Activated T-cell treated with anti-CD3 and anti-CD28 coated beads for 24 hours (primary cell): Measurements from ENCODE around the gene GYG2.

Experiments used
- DNase-seq: peaks from one replicate; pipeline ENCODE4 v3.0.0-alpha.2; 2020; ENCODE audit warnings: low read depth

The GYG2 gene

GRCh38 chrX:2817036-2817435 lies 11.7 kb upstream of the GYG2 start:
- DNase-seq: no peak

GRCh38 chrX:2819345-2820135 lies 9.2 kb upstream of the GYG2 start:
- no peak for DNase-seq

DNA sequence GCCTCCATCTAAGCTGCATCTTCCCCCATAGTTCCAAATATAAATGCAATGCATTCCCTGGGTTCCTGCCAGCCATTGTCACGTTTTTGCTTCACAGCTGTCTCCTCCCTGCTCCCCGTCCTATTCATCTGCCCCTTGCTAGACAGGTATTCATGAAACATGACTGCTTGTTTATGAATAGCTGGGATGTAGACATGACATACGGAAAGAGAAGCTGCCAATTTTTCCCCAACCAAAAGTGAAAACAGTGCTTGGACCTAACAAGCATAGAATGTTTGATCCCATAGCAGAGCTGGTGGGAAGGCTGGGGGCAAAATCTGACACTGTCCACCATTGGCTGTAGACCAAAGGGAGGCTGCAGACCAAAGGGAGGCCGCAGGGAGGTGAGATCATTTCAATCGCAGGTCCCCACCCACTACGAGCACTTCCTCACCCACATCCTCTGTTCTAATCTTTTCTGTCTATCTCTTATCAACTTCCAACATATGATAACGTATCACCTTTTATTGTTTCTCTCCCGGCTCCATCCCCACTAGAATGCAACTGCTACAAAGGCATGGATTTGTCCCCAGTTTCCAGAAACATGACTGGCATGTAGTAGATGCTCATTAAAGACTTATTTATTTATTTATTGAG lies 8.5 kb upstream of the GYG2 start:
- no peak for DNase-seq

- no peak for DNase-seq
Measured at GRCh38 chrX:2823795-2824386, 4.8 kb upstream of the GYG2 start.

DNA sequence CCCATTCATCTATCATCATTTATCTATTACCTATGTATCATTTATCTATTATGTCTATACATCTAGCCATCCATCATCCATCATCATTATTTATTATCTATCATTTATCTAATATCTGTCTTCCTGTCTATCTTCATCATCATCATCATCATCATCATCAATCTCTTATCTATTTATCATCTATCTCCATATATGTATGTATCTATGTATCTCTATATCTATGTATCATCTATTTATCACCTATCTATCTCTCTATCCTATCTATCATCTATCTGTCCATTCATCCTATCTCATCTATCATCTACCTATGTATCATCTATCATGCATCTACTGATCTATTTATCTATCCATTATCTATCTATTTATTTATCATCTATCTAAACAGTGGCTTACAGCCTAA lies 3.8 kb upstream of the GYG2 start:
- no peak for DNase-seq

- DNase-seq: no peak
Measured at GRCh38 chrX:2828959-2829411, 255 bp downstream of the GYG2 start.

- no peak for DNase-seq
Measured at GRCh38 chrX:2829469-2830246, 928 bp downstream of the GYG2 start.

DNA sequence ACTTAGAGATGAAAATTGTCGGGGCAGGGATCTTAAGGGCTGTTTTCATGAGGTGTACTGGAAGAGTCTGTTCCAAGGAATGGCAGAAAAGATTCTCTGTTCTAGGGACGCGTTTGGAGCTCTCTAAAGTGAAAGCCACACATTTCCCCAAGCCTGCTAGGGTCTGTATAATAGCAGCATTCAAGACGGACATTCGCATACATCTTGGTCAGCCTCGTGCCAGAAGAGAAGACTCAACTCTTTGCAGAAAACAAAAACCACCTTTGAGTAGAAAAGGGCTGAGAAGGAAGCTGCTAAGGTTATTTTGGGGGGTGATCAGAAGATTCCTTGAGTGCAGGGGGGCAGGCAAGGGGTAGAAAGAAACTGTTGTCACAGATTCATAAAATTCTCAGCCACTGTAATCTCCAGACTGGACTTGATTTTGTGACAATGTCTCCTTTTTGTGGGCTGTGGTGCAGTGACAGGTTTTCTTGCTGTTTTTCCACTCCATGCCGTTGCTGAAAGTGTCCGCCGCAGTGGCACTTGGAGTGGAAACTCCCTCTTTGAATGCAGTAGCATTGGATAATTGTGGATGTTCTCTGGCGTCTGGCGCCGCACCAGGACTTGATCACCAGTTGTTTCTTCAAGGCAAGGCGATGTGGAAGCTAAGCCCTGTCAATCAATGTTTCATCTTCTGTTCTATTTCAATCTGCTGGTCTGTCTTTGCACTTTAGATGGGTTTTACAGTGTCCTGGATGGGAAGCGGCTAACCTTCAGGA lies 2.9 kb downstream of the GYG2 start:
- DNase-seq: no peak

DNA sequence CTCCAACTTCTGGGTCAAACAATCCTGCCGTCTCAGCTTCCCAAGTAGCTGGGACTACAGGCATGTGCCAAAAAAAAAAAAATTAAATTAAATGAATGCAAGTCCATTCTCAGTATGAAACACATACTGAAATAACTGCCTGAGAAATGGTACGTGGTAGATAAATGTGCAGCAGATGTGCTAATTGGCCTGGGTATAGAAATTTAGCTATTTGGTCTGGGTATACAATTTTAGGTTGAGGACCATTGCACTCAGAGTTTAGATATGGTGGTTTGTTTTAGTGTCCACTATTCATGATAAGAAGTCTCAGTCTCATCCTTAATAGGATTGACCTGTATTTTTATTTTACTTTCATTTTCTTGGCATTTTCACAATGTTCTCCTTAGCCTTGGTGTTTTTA lies 9.2 kb downstream of the GYG2 start:
- no peak for DNase-seq

GRCh38 chrX:2840961-2841360 lies 12.2 kb downstream of the GYG2 start:
- DNase-seq: no peak

DNA sequence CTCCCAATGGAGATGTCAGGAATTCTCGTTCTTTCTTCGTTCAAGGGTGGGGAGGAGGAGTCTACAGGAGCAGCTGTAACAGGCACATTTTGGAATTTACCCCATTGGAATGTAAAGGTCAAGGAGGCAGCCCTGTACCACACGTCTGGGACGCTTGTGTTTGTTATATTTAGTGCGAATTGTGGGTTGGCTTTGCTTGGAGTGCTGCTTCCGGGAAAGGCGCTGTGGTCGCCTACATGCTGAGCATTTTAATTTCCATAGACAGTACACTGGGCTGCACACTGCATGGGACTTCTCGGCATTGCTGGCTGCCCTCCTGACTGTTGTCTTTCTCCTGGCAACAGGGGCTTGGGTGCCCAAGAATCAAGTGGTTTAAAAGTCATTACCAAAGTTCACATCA lies 12.8 kb downstream of the GYG2 start:
- no peak for DNase-seq

DNA sequence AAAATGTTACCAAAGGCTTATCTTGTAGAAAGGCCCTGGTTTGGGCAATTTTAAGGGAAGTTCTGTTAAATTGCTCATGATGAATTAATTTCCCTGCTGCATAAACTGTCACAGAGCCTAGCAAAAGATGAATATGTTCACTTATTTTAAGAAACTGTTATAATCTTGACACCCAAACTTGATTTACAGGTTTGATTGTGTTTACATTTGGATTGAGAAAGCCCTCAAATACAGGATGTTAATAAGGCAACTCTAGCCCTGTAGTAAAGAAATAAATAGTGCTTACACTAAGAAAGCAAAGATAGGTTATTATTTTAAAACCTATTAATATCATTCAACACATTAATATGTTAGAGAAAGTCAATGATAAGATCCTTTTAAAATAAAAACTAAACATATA lies 18.3 kb downstream of the GYG2 start:
- DNase-seq: no peak

DNA sequence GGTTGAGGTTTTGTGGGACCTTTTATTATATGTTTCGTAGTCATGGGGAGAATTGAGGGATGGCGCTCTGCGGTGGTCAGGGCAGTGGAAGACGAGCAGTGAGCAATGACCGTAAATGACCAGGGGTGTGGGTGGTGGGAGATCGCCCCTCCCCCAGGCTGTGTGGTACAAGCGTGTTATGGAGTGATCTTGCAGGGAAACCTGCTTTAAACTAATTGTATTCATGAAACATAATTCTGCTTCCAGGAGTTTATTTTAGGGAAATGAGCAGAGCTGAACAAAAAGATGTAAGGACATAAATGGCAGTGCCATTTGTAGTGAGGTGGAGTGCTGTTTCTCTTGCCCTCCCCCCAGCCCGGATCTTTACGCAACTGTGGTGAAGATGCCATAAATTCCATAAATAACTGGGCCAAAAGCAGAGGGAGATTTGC lies 20.2 kb downstream of the GYG2 start:
- no peak for DNase-seq

- DNase-seq: no peak
Measured at GRCh38 chrX:2854918-2855317, 26.2 kb downstream of the GYG2 start.

DNA sequence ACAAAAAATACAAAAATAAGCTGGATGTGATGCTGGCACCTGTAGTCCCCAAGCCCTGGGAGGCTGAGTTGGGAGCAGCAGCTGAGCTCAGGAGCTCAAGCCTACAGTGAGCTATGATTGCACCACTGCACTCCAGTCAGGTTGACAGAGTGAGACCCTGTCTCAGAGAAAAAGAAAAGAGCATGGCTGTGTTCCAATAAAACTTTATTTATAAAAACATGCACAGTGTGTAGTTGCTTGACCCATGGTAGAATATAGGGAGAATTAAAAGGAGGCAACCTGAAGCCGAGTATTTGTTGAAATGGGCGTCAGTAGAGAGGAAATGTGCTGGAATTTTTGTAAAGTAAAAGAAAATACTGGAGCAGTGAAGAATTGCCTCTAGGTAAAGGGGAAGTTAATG lies 27.0 kb downstream of the GYG2 start:
- no peak for DNase-seq

GRCh38 chrX:2857566-2857965 lies 28.8 kb downstream of the GYG2 start:
- no peak for DNase-seq

DNA sequence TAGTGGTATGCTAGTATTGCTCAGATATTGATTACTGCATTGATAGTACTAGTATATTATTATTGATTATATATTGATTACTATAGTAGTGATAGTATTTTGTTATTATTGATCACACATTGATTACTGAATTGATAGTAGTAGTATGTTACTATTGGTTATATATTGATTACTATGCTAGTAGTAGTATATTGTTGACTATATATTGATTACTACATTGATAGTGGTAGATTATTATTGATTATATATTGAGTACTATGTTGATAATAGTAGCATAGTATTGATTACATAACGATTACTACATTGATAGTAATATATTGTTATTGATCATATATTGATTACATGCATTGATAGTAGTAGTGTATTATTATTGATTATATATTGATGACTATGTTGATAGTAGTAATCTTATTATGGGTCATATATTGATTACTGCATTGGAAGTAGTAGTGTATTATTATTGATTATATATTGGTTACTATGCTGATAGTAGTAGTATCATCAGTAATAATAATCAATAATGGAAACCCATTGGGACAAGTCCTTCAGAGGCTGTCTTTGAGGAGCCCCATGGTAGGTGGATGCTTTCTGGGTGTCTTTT lies 30.6 kb downstream of the GYG2 start:
- no peak for DNase-seq

DNA sequence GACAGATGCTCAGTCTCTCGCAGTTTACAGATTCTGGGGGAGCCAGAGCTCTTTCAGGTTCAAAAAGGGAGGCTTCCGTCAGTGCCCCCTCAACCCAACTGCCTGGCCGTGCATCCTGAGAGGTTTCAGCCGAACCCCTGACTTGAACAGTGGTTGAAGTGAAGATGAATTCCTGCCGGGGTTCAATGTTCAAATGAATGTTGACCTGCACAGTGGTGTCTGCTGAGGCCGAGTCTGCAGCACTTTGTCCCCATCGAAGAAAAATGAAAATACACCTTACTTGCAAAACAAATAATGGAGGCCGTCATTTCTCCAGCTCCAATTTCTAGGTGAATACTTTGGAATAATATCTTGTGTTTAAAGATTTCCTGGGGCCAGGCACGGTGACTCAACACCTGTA lies 33.7 kb downstream of the GYG2 start:
- no peak for DNase-seq

- DNase-seq: no peak
Measured at GRCh38 chrX:2863646-2864045, 34.9 kb downstream of the GYG2 start.

DNA sequence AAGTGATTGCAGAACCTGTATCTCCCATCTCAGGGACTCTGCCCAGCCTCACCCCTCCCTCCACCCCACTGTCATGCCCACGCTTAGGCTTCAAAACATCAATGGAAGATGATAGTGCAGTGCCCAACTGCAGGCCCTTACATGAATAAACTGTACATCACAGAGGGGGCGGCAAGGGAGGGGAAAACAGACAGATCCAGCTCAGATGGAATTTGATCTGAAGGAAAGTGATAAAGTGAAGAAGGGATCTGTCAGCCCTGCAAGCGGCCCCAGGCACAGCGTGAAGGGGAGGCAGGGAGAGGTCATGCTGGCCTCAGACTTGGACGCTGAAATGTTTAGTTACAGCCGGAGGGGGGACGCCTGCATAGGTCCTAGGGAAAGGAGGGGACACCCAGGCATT lies 38.5 kb downstream of the GYG2 start:
- DNase-seq: no peak

- DNase-seq: no peak
Measured at GRCh38 chrX:2870650-2871049, 41.9 kb downstream of the GYG2 start.
